Hematopoietic multipotent progenitor cell treated with erythropoietin and hydrocortisone succinate and interleukin-3 and kit ligand, for 8 days (in vitro differentiated cells): Measurements from ENCODE around the gene MLXIP.
"Not testable (repeated sequence)": the region's sequence is repeated elsewhere in the genome, so short reads cannot be mapped to it uniquely, and the experiment has no call there.

Experiments used
- DNase-seq: peaks from one replicate; pipeline ENCODE4 v3.0.0-alpha.2; 2015

The MLXIP gene

GRCh38 chr12:122078141-122079032, at the start of gene MLXIP:
TSS of gene MLXIP (plus strand) at chr12:122078756. CDS start at chr12:122078854, 98 bp downstream.
- DNase-seq: peak; percentile 92

GRCh38 chr12:122028905-122029560, 49.5 kb upstream of the MLXIP start:
- DNase-seq: no peak

GRCh38 chr12:122029620-122030423, 48.7 kb upstream of the MLXIP start:
- DNase-seq: no peak

- peak; percentile 44 for DNase-seq
Measured at GRCh38 chr12:122030424-122031035, 48.0 kb upstream of the MLXIP start.

- peak; percentile 48 for DNase-seq
Measured at GRCh38 chr12:122031342-122032216, 47.0 kb upstream of the MLXIP start.

- no peak for DNase-seq
Measured at GRCh38 chr12:122032580-122032979, 46.0 kb upstream of the MLXIP start.

GRCh38 chr12:122035292-122035691, 43.3 kb upstream of the MLXIP start:
- DNase-seq: no peak

GRCh38 chr12:122036153-122036552, 42.4 kb upstream of the MLXIP start:
- DNase-seq: no peak

GRCh38 chr12:122040579-122041386, 37.8 kb upstream of the MLXIP start:
- DNase-seq: no peak

- DNase-seq: not testable (repeated sequence)
Measured at GRCh38 chr12:122041458-122041857, 37.1 kb upstream of the MLXIP start.

- DNase-seq: no peak
Measured at GRCh38 chr12:122042910-122043309, 35.6 kb upstream of the MLXIP start.

- DNase-seq: no peak
Measured at GRCh38 chr12:122043476-122043875, 35.1 kb upstream of the MLXIP start.

GRCh38 chr12:122045262-122045661, 33.3 kb upstream of the MLXIP start:
- no peak for DNase-seq

GRCh38 chr12:122046145-122046544, 32.4 kb upstream of the MLXIP start:
- DNase-seq: no peak

- no peak for DNase-seq
Measured at GRCh38 chr12:122048151-122048550, 30.4 kb upstream of the MLXIP start.

GRCh38 chr12:122049827-122050226, 28.7 kb upstream of the MLXIP start:
- no peak for DNase-seq

GRCh38 chr12:122050706-122051105, 27.9 kb upstream of the MLXIP start:
- no peak for DNase-seq

GRCh38 chr12:122051231-122051876, 27.2 kb upstream of the MLXIP start:
- no peak for DNase-seq

- no peak for DNase-seq
Measured at GRCh38 chr12:122052285-122052684, 26.3 kb upstream of the MLXIP start.

GRCh38 chr12:122054842-122055520, 23.6 kb upstream of the MLXIP start:
- DNase-seq: no peak
